Suprapubic skin (tissue), 4 donors: ENCODE data around the gene CDH4. TPM values are rescaled to one million over a fixed set of nuclear protein-coding genes. Genes with fewer than 3 reads are reported as not detected.

ENCODE experiments used
- DNase-seq, 2 donors: peaks; one replicate each; pipeline ENCODE4 v3.0.0-alpha.2; 2019; ENCODE audit warnings: low spot score in 2 of 2
- H3K27ac ChIP-seq: fragments of 200-600 bp; sonication (generic); one replicate; pipeline ENCODE4 v1.5.1; 2019
- H3K27me3 ChIP-seq: fragments of 200-600 bp; sonication (generic); one replicate; pipeline ENCODE4 v1.5.1; 2019
- H3K36me3 ChIP-seq: fragments of 200-600 bp; sonication (generic); one replicate; pipeline ENCODE4 v1.5.1; 2019
- H3K4me1 ChIP-seq: fragments of 200-600 bp; sonication (generic); one replicate; pipeline ENCODE4 v1.5.1; 2019
- H3K4me3 ChIP-seq: fragments of 200-600 bp; sonication (generic); one replicate; pipeline ENCODE4 v1.5.1; 2019; ENCODE audit warnings: mild to moderate bottlenecking
- H3K9me3 ChIP-seq: fragments of 200-600 bp; sonication (generic); one replicate; pipeline ENCODE4 v1.5.1; 2019
- EP300 ChIP-seq: sonication (generic); formaldehyde crosslinking; IDR thresholded peaks from one replicate; pipeline ENCODE4 v1.6.1; 2017; ENCODE audit warnings: antibody characterized with exemption
- POLR2A ChIP-seq, 2 donors: fragments of 450-650 bp; IDR thresholded peaks; one replicate each; pipeline ENCODE4 v1.6.1; 2017; ENCODE audit warnings: antibody characterized with exemption in 2 of 2, mild to moderate bottlenecking in 2 of 2, moderate library complexity in 2 of 2
- POLR2AphosphoS5 ChIP-seq, 3 donors: sonication (generic); formaldehyde crosslinking; IDR thresholded peaks; one replicate each; pipeline ENCODE4 v1.6.1; 2017; ENCODE audit warnings: antibody characterized with exemption in 3 of 3
- WGBS: methylation state at CpG from one replicate; pipeline ENCODE4 v1.1.5; 2018; 5-methylcytosine and 5-hydroxymethylcytosine counted together
- total RNA-seq, 4 donors: library from RNA; depleted of rRNA; stranded (reverse); fragments of >200 nt; gene quantifications; one replicate each; pipeline ENCODE4 v1.1.0, GENCODE V29; 2016
- TF ChIP-seq, protein P1 (sequence below), 2 donors: fragments of 200-600 bp in 1 of 2; fragments of 450-650 bp in 1 of 2; sonication (generic) in 1 of 2; IDR thresholded peaks; one replicate each; pipeline ENCODE4 v1.5.1; 2016 to 2019; ENCODE audit warnings: antibody characterized with exemption in 2 of 2, mild to moderate bottlenecking in 1 of 2, moderate library complexity in 1 of 2

CDH4 gene
- total RNA-seq, 4 donors from 2014 or later = 0.91 to 5.9 (median 2.6) TPM

GRCh38 chr20:61364147-61364546, 112.1 kb downstream of the CDH4 start:
- Histone ChIP-seq H3K27me3 (peaks cover 17% of the 10 kb centered on the region), H3K9me3 (no peaks in the 10 kb centered on the region), H3K4me1 (no peaks in the 10 kb centered on the region), H3K4me3 (no peak overlapping the region), H3K27ac (no peak overlapping the region), H3K36me3 (no peaks in the 10 kb centered on the region)
- no peak for DNase-seq
- TF ChIP-seq, protein P1, sequence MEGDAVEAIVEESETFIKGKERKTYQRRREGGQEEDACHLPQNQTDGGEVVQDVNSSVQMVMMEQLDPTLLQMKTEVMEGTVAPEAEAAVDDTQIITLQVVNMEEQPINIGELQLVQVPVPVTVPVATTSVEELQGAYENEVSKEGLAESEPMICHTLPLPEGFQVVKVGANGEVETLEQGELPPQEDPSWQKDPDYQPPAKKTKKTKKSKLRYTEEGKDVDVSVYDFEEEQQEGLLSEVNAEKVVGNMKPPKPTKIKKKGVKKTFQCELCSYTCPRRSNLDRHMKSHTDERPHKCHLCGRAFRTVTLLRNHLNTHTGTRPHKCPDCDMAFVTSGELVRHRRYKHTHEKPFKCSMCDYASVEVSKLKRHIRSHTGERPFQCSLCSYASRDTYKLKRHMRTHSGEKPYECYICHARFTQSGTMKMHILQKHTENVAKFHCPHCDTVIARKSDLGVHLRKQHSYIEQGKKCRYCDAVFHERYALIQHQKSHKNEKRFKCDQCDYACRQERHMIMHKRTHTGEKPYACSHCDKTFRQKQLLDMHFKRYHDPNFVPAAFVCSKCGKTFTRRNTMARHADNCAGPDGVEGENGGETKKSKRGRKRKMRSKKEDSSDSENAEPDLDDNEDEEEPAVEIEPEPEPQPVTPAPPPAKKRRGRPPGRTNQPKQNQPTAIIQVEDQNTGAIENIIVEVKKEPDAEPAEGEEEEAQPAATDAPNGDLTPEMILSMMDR (IDR thresholded peaks at IDR 0.05) = no peak
- TF ChIP-seq EP300 = no peak
- no peak for TF ChIP-seq POLR2AphosphoS5 (IDR thresholded peaks at IDR 0.05)
- TF ChIP-seq POLR2A (IDR thresholded peaks at IDR 0.05) = no peak
- 85% methylated on average over 3 of the region's 5 CpGs for WGBS

- Histone ChIP-seq H3K4me3 (no peak overlapping the region), H3K36me3 (no peaks in the 10 kb centered on the region), H3K27ac (no peak overlapping the region), H3K9me3 (no peaks in the 10 kb centered on the region), H3K4me1 (no peaks in the 10 kb centered on the region), H3K27me3 (peaks cover 9% of the 10 kb centered on the region)
- TF ChIP-seq, protein P1 (IDR thresholded peaks at IDR 0.05) = no peak
- TF ChIP-seq POLR2AphosphoS5 (IDR thresholded peaks at IDR 0.05) = no peak
- TF ChIP-seq EP300 = no peak
- TF ChIP-seq POLR2A (IDR thresholded peaks at IDR 0.05) = no peak
- WGBS = 67% methylated on average over 11 of the region's 11 CpGs
- no peak for DNase-seq
These were observed 114.9 kb downstream of the CDH4 start for GRCh38 chr20:61366914-61367313.

DNA sequence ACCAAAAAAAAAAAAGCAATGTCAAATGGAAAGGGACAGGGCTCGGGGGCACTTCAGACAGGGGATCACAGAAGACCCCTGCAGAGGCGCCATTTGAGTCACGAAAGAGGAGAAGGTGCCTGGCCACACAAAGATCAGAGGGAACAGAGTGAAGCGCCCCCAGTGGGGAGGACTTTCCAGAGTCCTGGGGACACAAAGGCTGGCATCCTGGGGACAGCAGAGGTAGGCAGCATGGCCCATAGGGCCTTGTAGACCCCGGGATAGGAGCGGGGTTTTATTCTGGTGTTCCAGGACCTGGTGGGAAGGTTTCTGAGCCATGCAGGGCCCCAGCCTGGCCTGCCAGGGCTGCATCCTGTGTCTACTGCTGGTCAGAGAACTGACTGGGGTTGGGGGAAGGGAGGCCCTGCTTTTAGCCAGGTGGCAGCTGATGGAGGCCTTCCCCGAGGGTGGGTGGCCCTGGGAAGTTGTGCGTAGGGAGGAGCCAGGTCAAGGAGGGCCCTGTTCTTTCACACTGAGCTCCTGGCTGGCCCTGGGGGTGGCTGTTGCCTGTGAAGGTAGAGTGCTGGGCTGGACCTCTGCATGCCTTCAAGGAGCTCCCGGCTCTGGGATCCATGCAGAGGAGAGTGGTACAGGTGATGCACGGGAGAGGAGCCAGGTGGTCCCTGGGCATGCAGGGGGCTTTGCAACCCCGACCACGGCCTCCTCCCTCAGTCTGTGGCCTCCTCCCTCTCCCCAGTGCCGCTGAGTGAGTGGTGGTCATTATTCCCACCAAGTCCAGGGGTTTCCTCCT, 117.9 kb downstream of the CDH4 start:
- WGBS = 82% methylated on average over 11 of the region's 13 CpGs
- Histone ChIP-seq H3K9me3 (no peaks in the 10 kb centered on the region), H3K27ac (no peak overlapping the region), H3K4me1 (no peaks in the 10 kb centered on the region), H3K36me3 (no peaks in the 10 kb centered on the region), H3K4me3 (no peak overlapping the region), H3K27me3 (peaks cover 12% of the 10 kb centered on the region)
- TF ChIP-seq EP300 (no peak), POLR2AphosphoS5 (IDR thresholded peaks at IDR 0.05) (no peak), POLR2A (IDR thresholded peaks at IDR 0.05) (no peak)
- TF ChIP-seq, protein P1 (IDR thresholded peaks at IDR 0.05) = no peak
- no peak for DNase-seq

GRCh38 chr20:61370841-61371303, 118.8 kb downstream of the CDH4 start:
- H3K4me1 ChIP-seq = no peaks in the 10 kb centered on the region
- H3K27me3 ChIP-seq = peaks cover 12% of the 10 kb centered on the region
- no peak for DNase-seq
- 65% methylated on average over 18 of the region's 20 CpGs for WGBS
- no peaks in the 10 kb centered on the region for H3K9me3 ChIP-seq
- H3K27ac ChIP-seq = no peak overlapping the region
- no peak overlapping the region for H3K4me3 ChIP-seq
- H3K36me3 ChIP-seq = no peaks in the 10 kb centered on the region
- TF ChIP-seq, protein P1 (IDR thresholded peaks at IDR 0.05) = no peak
- TF ChIP-seq POLR2AphosphoS5 (IDR thresholded peaks at IDR 0.05) (no peak), EP300 (no peak), POLR2A (IDR thresholded peaks at IDR 0.05) (no peak)

DNA sequence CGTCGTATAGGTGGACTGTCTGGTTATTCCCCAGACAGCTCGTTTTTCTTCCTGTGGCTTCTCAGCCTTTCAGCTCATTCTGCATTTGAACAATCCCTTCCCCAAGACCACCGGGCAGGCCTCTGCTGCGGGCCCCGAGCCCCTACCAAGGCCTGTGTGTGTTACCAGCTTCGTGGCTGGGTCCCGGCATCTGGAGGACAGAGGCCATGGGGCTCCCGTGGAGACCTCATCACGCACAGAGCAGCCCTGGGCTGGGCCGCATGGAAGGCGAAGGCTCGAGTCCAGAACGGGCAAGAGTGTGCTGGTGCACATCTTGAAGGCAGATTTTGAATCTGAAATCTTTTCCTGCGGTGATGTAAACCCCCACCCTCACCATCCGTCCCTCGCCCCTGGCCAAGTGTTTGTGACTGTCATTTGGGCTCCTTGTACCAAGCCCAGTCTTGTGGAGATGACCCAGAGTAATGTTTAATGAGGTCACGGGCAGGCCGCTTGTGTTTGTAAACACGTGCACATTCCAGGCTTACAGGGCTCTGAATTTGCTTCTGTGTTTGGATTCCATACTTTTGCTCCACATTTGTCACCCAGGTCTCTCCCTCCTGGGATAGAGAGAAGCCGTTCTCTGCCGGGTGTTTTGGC, 119.6 kb downstream of the CDH4 start:
- Histone ChIP-seq H3K4me1 (no peaks in the 10 kb centered on the region), H3K36me3 (no peaks in the 10 kb centered on the region), H3K27me3 (peaks cover 10% of the 10 kb centered on the region), H3K4me3 (no peak overlapping the region), H3K27ac (no peak overlapping the region), H3K9me3 (no peaks in the 10 kb centered on the region)
- no peak for DNase-seq
- 70% methylated on average over 22 of the region's 22 CpGs for WGBS
- no peak for TF ChIP-seq POLR2AphosphoS5 (IDR thresholded peaks at IDR 0.05)
- TF ChIP-seq POLR2A (IDR thresholded peaks at IDR 0.05) = no peak
- TF ChIP-seq EP300 = no peak
- TF ChIP-seq, protein P1 (IDR thresholded peaks at IDR 0.05) = no peak
